HG03521 (cell line): ENCODE data around the gene ACAP3.

Experiments
- ATAC-seq: cut with Tn5 transposase; IDR thresholded peaks from one replicate; pipeline ENCODE4 v1.9.1; 2021; ENCODE audit warnings: mild to moderate bottlenecking, moderate library complexity; ENCODE audit not compliant: unreplicated experiment

Gene ACAP3

GRCh38 chr1:1345860-1346500 lies 38.2 kb upstream of the ACAP3 start:
- no peak for ATAC-seq

GRCh38 chr1:1345384-1345783 lies 37.7 kb upstream of the ACAP3 start:
- ATAC-seq: no peak

GRCh38 chr1:1344655-1345361 lies 37.1 kb upstream of the ACAP3 start:
- ATAC-seq: no peak

- ATAC-seq: no peak
These were observed 36.2 kb upstream of the ACAP3 start for GRCh38 chr1:1343811-1344421.

DNA sequence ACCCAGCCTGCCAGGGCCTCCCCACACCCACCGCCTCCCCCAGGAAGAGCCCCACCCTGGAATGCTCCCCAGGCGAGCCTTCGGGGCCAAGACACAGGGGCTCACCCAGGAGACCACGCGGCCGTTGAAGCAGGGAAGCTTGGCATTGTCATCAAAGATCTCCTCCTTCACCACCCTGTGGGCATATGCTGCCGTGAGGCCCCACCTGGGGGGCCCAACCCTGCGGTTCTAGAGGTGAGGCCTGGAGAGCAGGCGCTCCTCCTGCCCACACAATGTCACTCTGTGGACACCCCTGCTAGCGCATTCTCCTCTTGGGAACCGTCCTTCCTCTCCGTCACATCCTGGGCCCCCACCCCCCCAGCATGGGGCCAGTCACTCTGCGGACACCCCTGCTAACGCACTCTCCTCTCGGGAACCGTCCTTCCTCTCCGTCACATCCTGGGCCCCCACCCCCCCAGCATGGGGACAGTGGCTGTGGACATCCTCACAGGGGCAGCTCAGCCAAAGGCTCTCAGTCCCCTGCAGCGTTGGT lies 34.9 kb upstream of the ACAP3 start:
- ATAC-seq: no peak

DNA sequence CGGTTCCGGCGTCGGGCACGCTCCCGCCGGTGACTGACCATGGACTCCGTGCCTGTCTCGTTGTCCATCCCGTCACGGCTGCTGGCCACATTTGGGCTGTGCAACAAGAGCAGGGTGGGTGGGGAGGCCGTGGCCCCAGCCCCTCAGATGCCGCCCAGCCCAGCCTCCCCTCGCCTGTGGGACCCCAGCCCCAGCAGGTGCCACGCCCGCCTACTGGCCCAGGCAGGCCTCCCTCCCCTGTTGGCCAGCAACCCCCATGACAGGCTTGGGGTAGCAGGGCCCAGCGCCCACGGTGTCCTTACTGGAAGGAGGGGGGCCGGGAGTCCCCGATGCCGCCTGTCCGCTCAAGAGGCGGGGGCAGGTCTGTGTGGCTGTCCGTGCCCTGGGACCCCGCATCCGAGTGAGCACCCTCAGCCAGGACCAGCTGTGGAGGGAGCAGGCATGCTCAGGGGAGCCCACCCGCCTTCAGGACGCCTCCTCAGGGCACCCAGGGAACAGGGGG lies 34.4 kb upstream of the ACAP3 start:
- no peak for ATAC-seq

- no peak for ATAC-seq
These were observed 33.9 kb upstream of the ACAP3 start for GRCh38 chr1:1341549-1342021.

GRCh38 chr1:1340791-1341548 lies 33.2 kb upstream of the ACAP3 start:
- ATAC-seq: no peak

GRCh38 chr1:1340185-1340584 lies 32.5 kb upstream of the ACAP3 start:
- no peak for ATAC-seq

DNA sequence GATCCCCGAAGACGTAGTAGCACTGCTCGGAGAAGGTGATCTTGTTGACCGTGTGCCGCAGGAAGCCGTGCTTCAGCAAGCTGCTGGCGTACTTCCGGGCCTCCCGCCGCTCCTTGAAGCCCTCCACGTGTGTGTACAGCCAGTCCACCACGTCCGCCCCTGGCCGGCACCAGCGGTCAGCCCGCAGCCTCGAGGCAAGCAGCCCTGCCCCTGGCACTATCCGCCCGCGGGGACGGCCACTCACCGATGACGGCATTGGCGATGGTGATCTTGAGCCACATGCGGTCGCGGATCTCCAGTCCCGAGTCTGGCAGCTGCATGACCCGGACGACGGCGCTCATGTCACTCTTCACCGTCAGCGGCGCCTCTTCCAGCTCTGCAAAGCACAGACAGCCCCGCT lies 30.5 kb upstream of the ACAP3 start:
- ATAC-seq: no peak

DNA sequence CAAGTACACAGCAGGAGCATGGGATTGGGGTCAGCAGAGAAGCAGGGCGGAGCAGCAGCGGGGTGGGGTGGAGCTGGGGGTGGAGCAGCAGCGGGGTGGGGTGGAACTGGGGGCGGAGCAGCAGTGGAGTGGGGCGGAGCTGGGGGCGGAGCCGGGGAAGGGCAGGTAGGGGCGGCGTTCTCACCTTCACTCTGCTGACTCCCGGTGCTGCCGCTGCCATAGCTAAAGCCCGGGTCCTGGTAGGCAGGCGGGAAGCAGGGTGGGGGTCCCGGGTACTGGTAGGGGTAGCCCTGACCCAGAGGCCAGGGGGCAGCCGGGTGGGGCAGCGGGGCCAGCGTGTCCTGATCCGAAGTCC lies 30.0 kb upstream of the ACAP3 start:
- ATAC-seq: no peak

DNA sequence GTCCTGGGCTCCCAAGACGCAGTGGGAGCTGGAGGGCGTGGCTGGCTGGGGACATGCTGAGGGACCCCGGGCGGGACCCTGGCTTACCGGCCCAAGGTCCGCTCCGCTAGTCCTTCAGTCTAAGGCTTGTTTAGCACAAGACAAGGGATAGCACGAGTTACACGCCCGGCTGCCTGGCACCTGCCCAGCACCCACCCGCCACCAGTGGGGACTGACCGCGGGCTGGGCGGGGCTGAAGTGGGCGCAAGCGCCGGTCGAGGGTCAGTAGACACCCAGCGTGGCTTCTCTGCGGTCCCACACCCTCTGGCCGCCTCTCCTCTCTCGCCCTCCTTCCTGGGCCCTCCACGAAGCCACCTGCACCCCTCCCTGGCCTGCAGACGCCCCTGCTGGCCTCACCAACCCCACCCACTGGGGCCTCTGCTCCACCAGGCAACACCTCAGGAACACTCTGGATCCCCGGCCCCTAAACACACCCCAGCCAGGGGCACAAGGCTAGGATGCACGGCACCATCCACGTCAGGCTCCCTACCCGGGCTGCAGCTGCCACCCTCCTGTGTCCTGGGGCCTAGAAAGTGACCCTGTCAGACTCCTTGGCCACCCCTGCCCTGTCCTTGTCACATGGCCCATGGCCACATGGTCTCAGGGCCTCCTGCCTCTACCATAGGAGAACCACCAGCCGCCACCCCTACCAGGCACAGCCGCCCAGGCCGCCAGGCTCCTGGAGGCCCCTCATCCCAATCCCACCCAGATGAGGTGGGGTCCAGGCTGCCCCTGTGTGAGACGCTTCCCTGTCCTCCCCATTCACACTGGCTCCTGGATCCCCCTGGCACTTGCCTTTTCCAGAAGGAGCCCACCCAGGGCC lies 29.4 kb upstream of the ACAP3 start:
- no peak for ATAC-seq

DNA sequence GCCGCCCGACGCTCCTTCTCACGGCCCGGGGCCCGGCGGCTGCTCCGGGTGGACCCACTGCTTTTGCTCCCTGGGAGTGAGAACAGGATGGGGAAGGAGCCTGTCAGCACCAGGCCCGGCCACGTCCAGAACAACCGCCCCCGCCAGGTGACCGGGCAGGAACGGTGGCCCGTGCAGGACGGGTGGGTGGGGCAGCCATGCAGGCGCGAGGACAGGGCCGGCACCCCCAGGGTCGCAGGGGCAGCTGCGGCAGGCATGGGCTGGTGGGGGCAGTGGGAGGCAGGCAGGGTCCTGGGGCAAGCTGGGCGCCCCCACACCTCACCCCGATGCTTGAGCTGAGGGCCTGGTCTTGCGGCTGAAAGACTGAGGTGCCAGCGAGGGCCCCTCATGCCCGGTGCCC lies 28.7 kb upstream of the ACAP3 start:
- no peak for ATAC-seq

DNA sequence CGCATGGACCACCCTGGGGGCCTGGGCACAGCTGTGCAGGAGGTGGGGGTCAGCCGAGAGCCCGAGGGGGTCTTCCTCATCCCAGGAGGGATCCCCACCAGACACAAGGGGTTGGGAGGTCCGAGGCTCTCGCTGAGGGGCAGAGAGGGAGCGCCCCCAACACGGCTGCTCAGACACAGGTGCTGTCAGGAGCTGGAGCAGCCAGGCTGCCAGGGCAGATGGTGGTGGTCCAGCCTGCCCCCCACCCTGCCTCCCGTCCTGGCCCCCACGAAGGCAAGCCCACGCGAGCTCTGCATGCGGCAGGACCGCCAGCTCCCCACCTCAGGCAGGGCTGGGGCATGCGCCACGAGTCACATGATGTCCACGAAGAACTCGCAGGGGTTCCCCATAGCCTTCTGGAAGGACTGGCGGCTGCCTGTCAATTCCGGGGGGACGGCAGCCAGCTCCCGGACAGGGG lies 28.1 kb upstream of the ACAP3 start:
- ATAC-seq: no peak

GRCh38 chr1:1335283-1335682 lies 27.6 kb upstream of the ACAP3 start:
- ATAC-seq: no peak

DNA sequence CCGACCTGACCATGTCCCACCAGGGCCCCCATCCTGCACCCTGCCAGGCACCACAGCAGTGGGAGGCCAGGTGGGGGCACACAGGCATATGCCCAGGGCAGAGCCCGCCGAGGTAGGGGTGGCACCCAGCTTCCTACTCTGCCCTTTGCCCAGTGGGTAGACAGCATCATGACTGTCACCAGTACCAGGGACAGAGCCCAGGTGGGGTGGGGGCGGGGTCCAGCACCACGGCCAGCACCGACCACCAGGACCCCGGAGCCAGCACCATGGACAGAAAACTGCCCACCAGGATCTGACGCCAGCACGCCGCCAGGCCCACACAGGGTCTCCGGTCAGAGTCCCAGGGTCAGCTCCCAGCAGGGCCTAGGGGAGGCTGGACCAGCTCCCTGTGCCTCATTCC lies 27.1 kb upstream of the ACAP3 start:
- ATAC-seq: no peak

DNA sequence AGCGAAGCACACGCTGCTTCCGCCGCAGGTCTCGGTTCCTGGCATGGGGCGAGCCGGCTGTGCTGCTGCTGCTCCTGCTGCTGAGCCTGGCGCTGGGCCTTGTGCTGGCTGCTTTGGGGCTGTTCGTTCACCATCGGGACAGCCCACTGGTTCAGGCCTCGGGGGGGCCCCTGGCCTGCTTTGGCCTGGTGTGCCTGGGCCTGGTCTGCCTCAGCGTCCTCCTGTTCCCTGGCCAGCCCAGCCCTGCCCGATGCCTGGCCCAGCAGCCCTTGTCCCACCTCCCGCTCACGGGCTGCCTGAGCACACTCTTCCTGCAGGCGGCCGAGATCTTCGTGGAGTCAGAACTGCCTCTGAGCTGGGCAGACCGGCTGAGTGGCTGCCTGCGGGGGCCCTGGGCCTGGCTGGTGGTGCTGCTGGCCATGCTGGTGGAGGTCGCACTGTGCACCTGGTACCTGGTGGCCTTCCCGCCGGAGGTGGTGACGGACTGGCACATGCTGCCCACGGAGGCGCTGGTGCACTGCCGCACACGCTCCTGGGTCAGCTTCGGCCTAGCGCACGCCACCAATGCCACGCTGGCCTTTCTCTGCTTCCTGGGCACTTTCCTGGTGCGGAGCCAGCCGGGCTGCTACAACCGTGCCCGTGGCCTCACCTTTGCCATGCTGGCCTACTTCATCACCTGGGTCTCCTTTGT lies 26.0 kb upstream of the ACAP3 start:
- ATAC-seq: no peak

GRCh38 chr1:1332774-1333480 lies 25.2 kb upstream of the ACAP3 start:
- ATAC-seq: no peak
